GM23338 (cell line): Measurements from ENCODE around the gene DCLK2. TPM values are rescaled to one million over a fixed set of nuclear protein-coding genes. Genes with fewer than 3 reads are reported as not detected.

Source experiments
- ATAC-seq: fragments of 200-7000 bp; cut with Tn5 transposase; 3 replicates; pipeline ENCODE4 v1.9.1; 2020
- DNase-seq: peaks from one replicate; pipeline ENCODE4 v3.0.0-alpha.2; 2015; ENCODE audit warnings: low spot score
- H2AFZ ChIP-seq: fragments of 200-600 bp; sonication (generic); 2 replicates; pipeline ENCODE4 v1.8.0; 2016; ENCODE audit warnings: antibody characterized with exemption, mild to moderate bottlenecking, moderate library complexity
- H3F3A ChIP-seq: fragments of 200-600 bp; sonication (generic); replicated peaks from 2 replicates; pipeline ENCODE4 v1.8.0; 2017; ENCODE audit warnings: antibody characterized with exemption, mixed run types, low read depth
- H3K27ac ChIP-seq: fragments of 200-600 bp; sonication (generic); 2 replicates; pipeline ENCODE4 v1.6.1; 2016; ENCODE audit warnings: low read depth
- H3K27me3 ChIP-seq: fragments of 200-600 bp; sonication (generic); 2 replicates; pipeline ENCODE4 v1.8.0; 2016; ENCODE audit warnings: mild to moderate bottlenecking, mixed run types, moderate library complexity; ENCODE audit not compliant: insufficient read depth
- H3K36me3 ChIP-seq: fragments of 200-600 bp; sonication (generic); 2 replicates; pipeline ENCODE4 v1.8.0; 2016; ENCODE audit warnings: mild to moderate bottlenecking; ENCODE audit not compliant: insufficient read depth
- H3K4me1 ChIP-seq: fragments of 200-600 bp; sonication (generic); 2 replicates; pipeline ENCODE4 v1.8.0; 2016; ENCODE audit warnings: mild to moderate bottlenecking, moderate library complexity; ENCODE audit not compliant: insufficient read depth
- H3K4me2 ChIP-seq: fragments of 200-600 bp; sonication (generic); 2 replicates; pipeline ENCODE4 v1.7.1; 2017; ENCODE audit warnings: mixed run types
- H3K4me3 ChIP-seq: fragments of 200-600 bp; sonication (generic); 2 replicates; pipeline ENCODE4 v1.6.1; 2016; ENCODE audit warnings: mixed run types
- H3K79me2 ChIP-seq: fragments of 200-600 bp; sonication (generic); replicated peaks from 2 replicates; pipeline ENCODE4 v1.8.0; 2017; ENCODE audit warnings: mild to moderate bottlenecking; ENCODE audit not compliant: insufficient read depth
- H3K9me2 ChIP-seq: fragments of 200-600 bp; sonication (generic); 2 replicates; pipeline ENCODE4 v1.8.0; 2017; ENCODE audit not compliant: insufficient read depth
- H4K20me1 ChIP-seq: fragments of 200-600 bp; sonication (generic); replicated peaks from 2 replicates; pipeline ENCODE4 v1.8.0; 2017; ENCODE audit warnings: mild to moderate bottlenecking; ENCODE audit not compliant: insufficient read depth
- H3K27ac Mint-ChIP-seq: 2 replicates; pipeline ENCODE4 v1.8.0; 2020; ENCODE audit warnings: inconsistent platforms, mild to moderate bottlenecking, moderate library complexity, mixed read lengths
- H3K27me3 Mint-ChIP-seq: 3 replicates; pipeline ENCODE4 v1.8.0; 2022; ENCODE audit warnings: low read depth, mild to moderate bottlenecking, moderate library complexity, mixed read lengths, inconsistent platforms; ENCODE audit not compliant: insufficient read depth, poor library complexity
- H3K36me3 Mint-ChIP-seq: 3 replicates; pipeline ENCODE4 v1.8.0; 2021; ENCODE audit warnings: low read depth, mild to moderate bottlenecking, inconsistent platforms, moderate library complexity, mixed read lengths
- H3K4me1 Mint-ChIP-seq: 3 replicates; pipeline ENCODE4 v1.8.0; 2020; ENCODE audit warnings: mild to moderate bottlenecking, inconsistent platforms, mixed read lengths
- H3K4me3 Mint-ChIP-seq: 3 replicates; pipeline ENCODE4 v1.8.0; 2021; ENCODE audit warnings: moderate library complexity, mild to moderate bottlenecking, inconsistent platforms, mixed read lengths
- H3K9me3 Mint-ChIP-seq: 3 replicates; pipeline ENCODE4 v1.8.0; 2020; ENCODE audit warnings: moderate library complexity, mild to moderate bottlenecking, inconsistent platforms, mixed read lengths
- CREB1 ChIP-seq: fragments of 250-450 bp; sonication (Bioruptor Pico); IDR thresholded peaks from 2 replicates; pipeline ENCODE4 v1.5.0; 2020; ENCODE audit warnings: low read depth, mild to moderate bottlenecking, moderate library complexity
- EZH2 ChIP-seq: fragments of 200-600 bp; sonication (generic); IDR thresholded peaks from one replicate; pipeline ENCODE4 v1.8.0; 2017; ENCODE audit warnings: antibody characterized with exemption, mild to moderate bottlenecking, low read depth; ENCODE audit not compliant: unreplicated experiment
- EZH2phosphoT487 ChIP-seq: fragments of 200-600 bp; sonication (generic); IDR thresholded peaks from one replicate; pipeline ENCODE4 v1.8.1; 2018; ENCODE audit warnings: antibody characterized with exemption; ENCODE audit not compliant: unreplicated experiment
- JUNB ChIP-seq: IDR thresholded peaks from one replicate; pipeline ENCODE4 v1.6.1; 2016; ENCODE audit warnings: antibody characterized with exemption; ENCODE audit not compliant: unreplicated experiment
- NANOG ChIP-seq: IDR thresholded peaks from 2 replicates; pipeline ENCODE4 v1.6.1; 2016; ENCODE audit warnings: antibody characterized with exemption, borderline replicate concordance
- POLR2AphosphoS5 ChIP-seq: IDR thresholded peaks from 2 replicates; pipeline ENCODE4 v1.6.1; 2016; ENCODE audit warnings: antibody characterized with exemption, low read depth
- STAT1 ChIP-seq: IDR thresholded peaks from one replicate; pipeline ENCODE4 v1.6.1; 2016; ENCODE audit warnings: antibody characterized with exemption; ENCODE audit not compliant: unreplicated experiment
- ZNF114 ChIP-seq: fragments of 250-450 bp; sonication (Bioruptor Pico); IDR thresholded peaks from 2 replicates; pipeline ENCODE4 v1.5.0; 2020; ENCODE audit warnings: mild to moderate bottlenecking, moderate library complexity
- ZNF331 ChIP-seq: fragments of 250-450 bp; sonication (Bioruptor Pico); IDR thresholded peaks from 2 replicates; pipeline ENCODE4 v1.5.0; 2020; ENCODE audit warnings: low read depth, mild to moderate bottlenecking, moderate library complexity
- polyA plus RNA-seq: library from polyadenylated mRNA; unstranded; fragments of >200 nt; fragmentation: Nextera tagmentation; extraction: Ambion mirVana; gene quantifications from 2 replicates; pipeline ENCODE4 v1.2.1, GENCODE V29; 2016
- total RNA-seq: library from RNA; depleted of rRNA; stranded (reverse); fragments of >200 nt; shearing (Covaris generic); gene quantifications from 2 replicates; pipeline ENCODE4 v1.2.3, GENCODE V29; 2014
- TF ChIP-seq, protein P1 (sequence below), 2 experiments: fragments of 200-600 bp in 1 of 2; sonication (generic) in 1 of 2; conservative IDR thresholded peaks; 2 replicates each; pipeline versions ENCODE4 v1.5.1 to v1.6.1; 2016 to 2017; ENCODE audit warnings: antibody characterized with exemption in 2 of 2, low read depth in 2 of 2, mild to moderate bottlenecking in 2 of 2, moderate library complexity in 1 of 2
- TF ChIP-seq, protein P2 (sequence below): IDR thresholded peaks from 2 replicates; pipeline ENCODE4 v1.6.1; 2016; ENCODE audit warnings: antibody characterized with exemption
- TF ChIP-seq, protein P3 (sequence below): IDR thresholded peaks from one replicate; pipeline ENCODE4 v1.6.1; 2018; ENCODE audit warnings: antibody characterized with exemption; ENCODE audit not compliant: unreplicated experiment
- TF ChIP-seq, protein P4 (sequence below): fragments of 250-450 bp; sonication (Bioruptor Pico); IDR thresholded peaks from 2 replicates; pipeline ENCODE4 v1.5.0; 2020; ENCODE audit warnings: mild to moderate bottlenecking, moderate library complexity

Gene DCLK2
- total and polyA plus RNA-seq, 2 experiments from 2014 or later: 0.49 TPM; not detected in 1

DNA sequence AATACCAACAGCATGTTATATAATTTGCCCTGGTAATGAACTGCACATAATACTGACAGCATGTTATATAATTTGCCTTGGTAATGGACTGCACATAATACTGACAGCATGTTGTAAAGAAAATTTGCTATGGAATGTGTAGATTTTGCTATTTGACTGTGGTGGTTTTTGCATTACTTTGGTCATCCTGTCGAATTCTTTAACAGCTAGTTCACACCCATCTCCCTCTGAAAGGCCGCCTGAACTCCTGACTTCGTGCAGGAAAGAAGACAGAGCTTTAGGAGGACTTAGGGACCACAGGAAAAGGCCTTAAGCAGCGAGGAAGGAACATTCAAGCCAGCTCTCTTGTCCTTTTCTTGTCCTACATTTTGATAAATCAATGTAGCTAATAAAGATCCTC is 45.2 kb upstream of the DCLK2 start:
- no peaks in the 10 kb centered on the region for H4K20me1 ChIP-seq
- DNase-seq: peak; percentile 42
- no peak overlapping the region for H3K27ac ChIP-seq
- Mint-ChIP-seq H3K4me3 (no peak overlapping the region), H3K27ac (no peak overlapping the region), H3K9me3 (no peaks in the 10 kb centered on the region; the same call in 2 of the 3 replicates), H3K27me3 (no peaks in the 10 kb centered on the region), H3K36me3 (no peaks in the 10 kb centered on the region; the same call in 2 of the 3 replicates), H3K4me1 (peaks cover 18% of the 10 kb centered on the region)
- no peaks in the 10 kb centered on the region for H3K79me2 ChIP-seq
- no peak overlapping the region for H2AFZ ChIP-seq
- H3K27me3 ChIP-seq: no peaks in the 10 kb centered on the region
- H3K36me3 ChIP-seq: no peaks in the 10 kb centered on the region
- TF ChIP-seq ZNF114 (CRISPR knock-in tag) (no peak), JUNB (no peak), STAT1 (no peak), CREB1 (CRISPR knock-in tag) (no peak), ZNF331 (CRISPR knock-in tag) (no peak), NANOG (no peak), EZH2phosphoT487 (no peak), EZH2 (no peak), POLR2AphosphoS5 (no peak)
- TF ChIP-seq, protein P1, sequence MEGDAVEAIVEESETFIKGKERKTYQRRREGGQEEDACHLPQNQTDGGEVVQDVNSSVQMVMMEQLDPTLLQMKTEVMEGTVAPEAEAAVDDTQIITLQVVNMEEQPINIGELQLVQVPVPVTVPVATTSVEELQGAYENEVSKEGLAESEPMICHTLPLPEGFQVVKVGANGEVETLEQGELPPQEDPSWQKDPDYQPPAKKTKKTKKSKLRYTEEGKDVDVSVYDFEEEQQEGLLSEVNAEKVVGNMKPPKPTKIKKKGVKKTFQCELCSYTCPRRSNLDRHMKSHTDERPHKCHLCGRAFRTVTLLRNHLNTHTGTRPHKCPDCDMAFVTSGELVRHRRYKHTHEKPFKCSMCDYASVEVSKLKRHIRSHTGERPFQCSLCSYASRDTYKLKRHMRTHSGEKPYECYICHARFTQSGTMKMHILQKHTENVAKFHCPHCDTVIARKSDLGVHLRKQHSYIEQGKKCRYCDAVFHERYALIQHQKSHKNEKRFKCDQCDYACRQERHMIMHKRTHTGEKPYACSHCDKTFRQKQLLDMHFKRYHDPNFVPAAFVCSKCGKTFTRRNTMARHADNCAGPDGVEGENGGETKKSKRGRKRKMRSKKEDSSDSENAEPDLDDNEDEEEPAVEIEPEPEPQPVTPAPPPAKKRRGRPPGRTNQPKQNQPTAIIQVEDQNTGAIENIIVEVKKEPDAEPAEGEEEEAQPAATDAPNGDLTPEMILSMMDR (conservative IDR thresholded peaks at IDR 0.05; ENCODE audit: low read depth in 2 of 2): no peak
- TF ChIP-seq, protein P2, sequence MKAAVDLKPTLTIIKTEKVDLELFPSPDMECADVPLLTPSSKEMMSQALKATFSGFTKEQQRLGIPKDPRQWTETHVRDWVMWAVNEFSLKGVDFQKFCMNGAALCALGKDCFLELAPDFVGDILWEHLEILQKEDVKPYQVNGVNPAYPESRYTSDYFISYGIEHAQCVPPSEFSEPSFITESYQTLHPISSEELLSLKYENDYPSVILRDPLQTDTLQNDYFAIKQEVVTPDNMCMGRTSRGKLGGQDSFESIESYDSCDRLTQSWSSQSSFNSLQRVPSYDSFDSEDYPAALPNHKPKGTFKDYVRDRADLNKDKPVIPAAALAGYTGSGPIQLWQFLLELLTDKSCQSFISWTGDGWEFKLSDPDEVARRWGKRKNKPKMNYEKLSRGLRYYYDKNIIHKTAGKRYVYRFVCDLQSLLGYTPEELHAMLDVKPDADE: no peak
- TF ChIP-seq, protein P3, sequence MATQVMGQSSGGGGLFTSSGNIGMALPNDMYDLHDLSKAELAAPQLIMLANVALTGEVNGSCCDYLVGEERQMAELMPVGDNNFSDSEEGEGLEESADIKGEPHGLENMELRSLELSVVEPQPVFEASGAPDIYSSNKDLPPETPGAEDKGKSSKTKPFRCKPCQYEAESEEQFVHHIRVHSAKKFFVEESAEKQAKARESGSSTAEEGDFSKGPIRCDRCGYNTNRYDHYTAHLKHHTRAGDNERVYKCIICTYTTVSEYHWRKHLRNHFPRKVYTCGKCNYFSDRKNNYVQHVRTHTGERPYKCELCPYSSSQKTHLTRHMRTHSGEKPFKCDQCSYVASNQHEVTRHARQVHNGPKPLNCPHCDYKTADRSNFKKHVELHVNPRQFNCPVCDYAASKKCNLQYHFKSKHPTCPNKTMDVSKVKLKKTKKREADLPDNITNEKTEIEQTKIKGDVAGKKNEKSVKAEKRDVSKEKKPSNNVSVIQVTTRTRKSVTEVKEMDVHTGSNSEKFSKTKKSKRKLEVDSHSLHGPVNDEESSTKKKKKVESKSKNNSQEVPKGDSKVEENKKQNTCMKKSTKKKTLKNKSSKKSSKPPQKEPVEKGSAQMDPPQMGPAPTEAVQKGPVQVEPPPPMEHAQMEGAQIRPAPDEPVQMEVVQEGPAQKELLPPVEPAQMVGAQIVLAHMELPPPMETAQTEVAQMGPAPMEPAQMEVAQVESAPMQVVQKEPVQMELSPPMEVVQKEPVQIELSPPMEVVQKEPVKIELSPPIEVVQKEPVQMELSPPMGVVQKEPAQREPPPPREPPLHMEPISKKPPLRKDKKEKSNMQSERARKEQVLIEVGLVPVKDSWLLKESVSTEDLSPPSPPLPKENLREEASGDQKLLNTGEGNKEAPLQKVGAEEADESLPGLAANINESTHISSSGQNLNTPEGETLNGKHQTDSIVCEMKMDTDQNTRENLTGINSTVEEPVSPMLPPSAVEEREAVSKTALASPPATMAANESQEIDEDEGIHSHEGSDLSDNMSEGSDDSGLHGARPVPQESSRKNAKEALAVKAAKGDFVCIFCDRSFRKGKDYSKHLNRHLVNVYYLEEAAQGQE: no peak
- TF ChIP-seq, protein P4, sequence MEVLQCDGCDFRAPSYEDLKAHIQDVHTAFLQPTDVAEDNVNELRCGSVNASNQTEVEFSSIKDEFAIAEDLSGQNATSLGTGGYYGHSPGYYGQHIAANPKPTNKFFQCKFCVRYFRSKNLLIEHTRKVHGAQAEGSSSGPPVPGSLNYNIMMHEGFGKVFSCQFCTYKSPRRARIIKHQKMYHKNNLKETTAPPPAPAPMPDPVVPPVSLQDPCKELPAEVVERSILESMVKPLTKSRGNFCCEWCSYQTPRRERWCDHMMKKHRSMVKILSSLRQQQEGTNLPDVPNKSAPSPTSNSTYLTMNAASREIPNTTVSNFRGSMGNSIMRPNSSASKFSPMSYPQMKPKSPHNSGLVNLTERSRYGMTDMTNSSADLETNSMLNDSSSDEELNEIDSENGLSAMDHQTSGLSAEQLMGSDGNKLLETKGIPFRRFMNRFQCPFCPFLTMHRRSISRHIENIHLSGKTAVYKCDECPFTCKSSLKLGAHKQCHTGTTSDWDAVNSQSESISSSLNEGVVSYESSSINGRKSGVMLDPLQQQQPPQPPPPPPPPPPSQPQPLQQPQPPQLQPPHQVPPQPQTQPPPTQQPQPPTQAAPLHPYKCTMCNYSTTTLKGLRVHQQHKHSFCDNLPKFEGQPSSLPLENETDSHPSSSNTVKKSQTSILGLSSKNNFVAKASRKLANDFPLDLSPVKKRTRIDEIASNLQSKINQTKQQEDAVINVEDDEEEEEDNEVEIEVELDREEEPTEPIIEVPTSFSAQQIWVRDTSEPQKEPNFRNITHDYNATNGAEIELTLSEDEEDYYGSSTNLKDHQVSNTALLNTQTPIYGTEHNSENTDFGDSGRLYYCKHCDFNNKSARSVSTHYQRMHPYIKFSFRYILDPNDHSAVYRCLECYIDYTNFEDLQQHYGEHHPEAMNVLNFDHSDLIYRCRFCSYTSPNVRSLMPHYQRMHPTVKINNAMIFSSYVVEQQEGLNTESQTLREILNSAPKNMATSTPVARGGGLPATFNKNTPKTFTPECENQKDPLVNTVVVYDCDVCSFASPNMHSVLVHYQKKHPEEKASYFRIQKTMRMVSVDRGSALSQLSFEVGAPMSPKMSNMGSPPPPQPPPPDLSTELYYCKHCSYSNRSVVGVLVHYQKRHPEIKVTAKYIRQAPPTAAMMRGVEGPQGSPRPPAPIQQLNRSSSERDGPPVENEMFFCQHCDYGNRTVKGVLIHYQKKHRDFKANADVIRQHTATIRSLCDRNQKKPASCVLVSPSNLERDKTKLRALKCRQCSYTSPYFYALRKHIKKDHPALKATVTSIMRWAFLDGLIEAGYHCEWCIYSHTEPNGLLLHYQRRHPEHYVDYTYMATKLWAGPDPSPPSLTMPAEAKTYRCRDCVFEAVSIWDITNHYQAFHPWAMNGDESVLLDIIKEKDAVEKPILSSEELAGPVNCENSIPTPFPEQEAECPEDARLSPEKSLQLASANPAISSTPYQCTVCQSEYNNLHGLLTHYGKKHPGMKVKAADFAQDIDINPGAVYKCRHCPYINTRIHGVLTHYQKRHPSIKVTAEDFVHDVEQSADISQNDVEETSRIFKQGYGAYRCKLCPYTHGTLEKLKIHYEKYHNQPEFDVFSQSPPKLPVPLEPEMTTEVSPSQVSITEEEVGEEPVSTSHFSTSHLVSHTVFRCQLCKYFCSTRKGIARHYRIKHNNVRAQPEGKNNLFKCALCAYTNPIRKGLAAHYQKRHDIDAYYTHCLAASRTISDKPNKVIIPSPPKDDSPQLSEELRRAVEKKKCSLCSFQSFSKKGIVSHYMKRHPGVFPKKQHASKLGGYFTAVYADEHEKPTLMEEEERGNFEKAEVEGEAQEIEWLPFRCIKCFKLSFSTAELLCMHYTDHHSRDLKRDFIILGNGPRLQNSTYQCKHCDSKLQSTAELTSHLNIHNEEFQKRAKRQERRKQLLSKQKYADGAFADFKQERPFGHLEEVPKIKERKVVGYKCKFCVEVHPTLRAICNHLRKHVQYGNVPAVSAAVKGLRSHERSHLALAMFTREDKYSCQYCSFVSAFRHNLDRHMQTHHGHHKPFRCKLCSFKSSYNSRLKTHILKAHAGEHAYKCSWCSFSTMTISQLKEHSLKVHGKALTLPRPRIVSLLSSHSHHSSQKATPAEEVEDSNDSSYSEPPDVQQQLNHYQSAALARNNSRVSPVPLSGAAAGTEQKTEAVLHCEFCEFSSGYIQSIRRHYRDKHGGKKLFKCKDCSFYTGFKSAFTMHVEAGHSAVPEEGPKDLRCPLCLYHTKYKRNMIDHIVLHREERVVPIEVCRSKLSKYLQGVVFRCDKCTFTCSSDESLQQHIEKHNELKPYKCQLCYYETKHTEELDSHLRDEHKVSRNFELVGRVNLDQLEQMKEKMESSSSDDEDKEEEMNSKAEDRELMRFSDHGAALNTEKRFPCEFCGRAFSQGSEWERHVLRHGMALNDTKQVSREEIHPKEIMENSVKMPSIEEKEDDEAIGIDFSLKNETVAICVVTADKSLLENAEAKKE: no peak
- no peak overlapping the region for H3K4me2 ChIP-seq
- no peaks in the 10 kb centered on the region for H3F3A ChIP-seq
- H3K4me3 ChIP-seq: no peak overlapping the region
- H3K4me1 ChIP-seq: peaks cover 21% of the 10 kb centered on the region
- peak; percentile 57 for ATAC-seq
- no peaks in the 10 kb centered on the region for H3K9me2 ChIP-seq
